Transverse colon (tissue), 4 donors: ENCODE measurements around the gene SFTPB. TPM values are rescaled to one million over a fixed set of nuclear protein-coding genes. Genes with fewer than 3 reads are reported as not detected.

ENCODE experiments used
- DNase-seq: peaks from one replicate; pipeline ENCODE4 v3.0.0-alpha.2; 2019
- H3K27ac ChIP-seq, 4 donors: fragments of 200-600 bp; sonication (generic); 2 replicates each; pipeline ENCODE4 v1.5.1; 2016 to 2018; ENCODE audit warnings: inconsistent platforms in 4 of 4
- H3K27me3 ChIP-seq: fragments of 200-600 bp; sonication (generic); 2 replicates; pipeline ENCODE4 v1.5.1; 2017; ENCODE audit warnings: inconsistent platforms
- H3K36me3 ChIP-seq, 4 donors: fragments of 200-600 bp; sonication (generic); 2 replicates each; pipeline ENCODE4 v1.5.1; 2017 to 2019; ENCODE audit warnings: inconsistent platforms in 4 of 4
- H3K4me1 ChIP-seq, 4 donors: fragments of 200-600 bp; sonication (generic); 2 replicates each; pipeline ENCODE4 v1.5.1; 2017 to 2020; ENCODE audit warnings: inconsistent platforms in 4 of 4
- H3K4me3 ChIP-seq, 4 donors: fragments of 200-600 bp; sonication (generic); 1 replicate in 1 of 4; 2 replicates in 3 of 4; pipeline versions ENCODE4 v1.5.1 to v1.6.1; 2017 to 2019; ENCODE audit warnings: inconsistent platforms in 4 of 4
- H3K9me3 ChIP-seq, 2 donors: fragments of 200-600 bp; sonication (generic); 2 replicates each; pipeline ENCODE4 v1.5.1; 2017 to 2019; ENCODE audit warnings: inconsistent platforms in 2 of 2
- EP300 ChIP-seq: sonication (generic); formaldehyde crosslinking; IDR thresholded peaks from one replicate; pipeline ENCODE4 v1.6.1; 2017; ENCODE audit warnings: antibody characterized with exemption, low read depth
- POLR2A ChIP-seq: fragments of 450-650 bp; IDR thresholded peaks from one replicate; pipeline ENCODE4 v1.6.1; 2016; ENCODE audit warnings: antibody characterized with exemption, mild to moderate bottlenecking, moderate library complexity
- POLR2AphosphoS5 ChIP-seq, 3 donors: sonication (generic); formaldehyde crosslinking; IDR thresholded peaks; one replicate each; pipeline ENCODE4 v1.6.1; 2016; ENCODE audit warnings: antibody characterized with exemption in 3 of 3
- WGBS, 2 donors: methylation state at CpG; one replicate each; pipeline ENCODE4 v1.1.5; 2018; ENCODE audit warnings: low coverage in 1 of 2; 5-methylcytosine and 5-hydroxymethylcytosine counted together
- in situ Hi-C, 4 donors: fragments of 200-750 bp; cut with MboI; loops; one replicate each; pipeline versions ENCODE4 v1.15.0 to v1.15.1; 2017; ENCODE audit warnings: low sequenced_read_pairs in 3 of 4, low pct_ligation_motif_present in 1 of 4, low pct_unique_long_range_greater_than_20kb in 1 of 4
- intact Hi-C: fragments of 100-400 bp; cut with DNase I; formaldehyde crosslinking; loops from one replicate; pipeline ENCODE4 v1.15.1; 2023; ENCODE audit warnings: low total_unique reads
- total RNA-seq, 4 donors: library from RNA; depleted of rRNA; stranded (reverse); fragments of >200 nt; gene quantifications; one replicate each; pipeline ENCODE4 v1.1.0, GENCODE V29; 2016
- TF ChIP-seq, protein P1 (sequence below), 5 experiments: fragments of 200-600 bp in 3 of 5; fragments of 450-650 bp in 2 of 5; sonication (generic) in 3 of 5; IDR thresholded peaks; 1 replicate in 2 of 5; 2 replicates in 3 of 5; pipeline ENCODE4 v1.5.1; 2016 to 2017; ENCODE audit warnings: antibody characterized with exemption in 5 of 5, inconsistent platforms in 3 of 5, mild to moderate bottlenecking in 2 of 5, moderate library complexity in 1 of 5

The SFTPB gene
- total RNA-seq, 4 donors from 2014 or later = not detected

DNA sequence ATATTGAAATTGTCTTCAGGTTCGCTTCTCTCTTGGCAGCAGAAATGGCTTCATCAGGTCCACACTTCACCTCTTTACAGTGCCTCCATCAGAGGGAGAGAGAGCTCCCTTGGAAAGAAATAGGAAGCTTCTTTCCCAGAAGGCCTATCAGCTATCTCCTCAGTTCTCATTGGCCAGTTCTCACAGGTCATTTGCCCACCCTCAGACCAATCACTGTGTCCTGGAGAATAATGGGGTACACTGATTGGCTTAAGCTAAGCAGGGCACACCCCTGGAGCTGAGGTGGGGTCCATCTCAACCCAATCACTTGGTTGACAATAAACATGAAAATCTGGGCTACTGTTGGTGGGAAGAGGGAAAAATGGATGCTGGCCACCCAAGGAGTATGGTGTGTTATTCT is 31.3 kb upstream of the SFTPB start:
- intact Hi-C loops (no loop called here), in situ Hi-C loops (no loop called here)
- H3K36me3 ChIP-seq = no peaks in the 10 kb centered on the region
- no peak for DNase-seq
- TF ChIP-seq EP300 = no peak
- TF ChIP-seq POLR2AphosphoS5 (IDR thresholded peaks at IDR 0.05) = no peak
- TF ChIP-seq, protein P1, sequence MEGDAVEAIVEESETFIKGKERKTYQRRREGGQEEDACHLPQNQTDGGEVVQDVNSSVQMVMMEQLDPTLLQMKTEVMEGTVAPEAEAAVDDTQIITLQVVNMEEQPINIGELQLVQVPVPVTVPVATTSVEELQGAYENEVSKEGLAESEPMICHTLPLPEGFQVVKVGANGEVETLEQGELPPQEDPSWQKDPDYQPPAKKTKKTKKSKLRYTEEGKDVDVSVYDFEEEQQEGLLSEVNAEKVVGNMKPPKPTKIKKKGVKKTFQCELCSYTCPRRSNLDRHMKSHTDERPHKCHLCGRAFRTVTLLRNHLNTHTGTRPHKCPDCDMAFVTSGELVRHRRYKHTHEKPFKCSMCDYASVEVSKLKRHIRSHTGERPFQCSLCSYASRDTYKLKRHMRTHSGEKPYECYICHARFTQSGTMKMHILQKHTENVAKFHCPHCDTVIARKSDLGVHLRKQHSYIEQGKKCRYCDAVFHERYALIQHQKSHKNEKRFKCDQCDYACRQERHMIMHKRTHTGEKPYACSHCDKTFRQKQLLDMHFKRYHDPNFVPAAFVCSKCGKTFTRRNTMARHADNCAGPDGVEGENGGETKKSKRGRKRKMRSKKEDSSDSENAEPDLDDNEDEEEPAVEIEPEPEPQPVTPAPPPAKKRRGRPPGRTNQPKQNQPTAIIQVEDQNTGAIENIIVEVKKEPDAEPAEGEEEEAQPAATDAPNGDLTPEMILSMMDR (IDR thresholded peaks at IDR 0.05) = no peak
- no peak for TF ChIP-seq POLR2A
- WGBS, 2 donors = 96 to 100% methylated on average over 1 of the region's 1 CpG
- no peaks in the 10 kb centered on the region for H3K27me3 ChIP-seq
- H3K27ac ChIP-seq = no peak overlapping the region
- no peaks in the 10 kb centered on the region for H3K9me3 ChIP-seq
- H3K4me1 ChIP-seq = no peaks in the 10 kb centered on the region
- H3K4me3 ChIP-seq = no peak overlapping the region

DNA sequence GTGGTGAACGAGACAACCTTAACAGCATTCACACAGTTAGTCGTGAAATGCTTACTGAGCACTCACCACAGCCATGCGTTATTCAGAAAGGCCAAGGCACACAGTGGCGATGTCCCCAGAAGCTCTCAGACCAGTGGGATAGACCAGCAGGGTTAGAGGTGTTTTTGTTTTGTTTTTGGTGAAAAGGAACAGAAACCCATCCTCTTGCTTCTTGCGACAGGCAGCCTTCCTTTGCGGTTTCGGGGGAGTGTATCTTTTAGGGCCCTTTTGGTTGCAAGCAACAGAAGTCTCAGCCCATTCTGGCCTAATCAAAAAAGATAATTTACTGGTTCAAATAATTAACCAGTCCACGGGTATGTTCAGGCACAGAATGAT is 30.9 kb upstream of the SFTPB start:
- intact Hi-C loops = no loop called here
- 74 to 77% methylated on average over 7 to 8 of the region's 8 CpGs for WGBS, 2 donors
- in situ Hi-C loops = no loop called here
- TF ChIP-seq EP300 (no peak), POLR2A (no peak), POLR2AphosphoS5 (IDR thresholded peaks at IDR 0.05) (no peak)
- TF ChIP-seq, protein P1 (IDR thresholded peaks at IDR 0.05) = no peak
- H3K27me3 ChIP-seq = no peaks in the 10 kb centered on the region
- H3K4me1 ChIP-seq = no peaks in the 10 kb centered on the region
- no peak overlapping the region for H3K27ac ChIP-seq
- no peaks in the 10 kb centered on the region for H3K9me3 ChIP-seq
- no peak for DNase-seq
- no peak overlapping the region for H3K4me3 ChIP-seq
- H3K36me3 ChIP-seq = no peaks in the 10 kb centered on the region

DNA sequence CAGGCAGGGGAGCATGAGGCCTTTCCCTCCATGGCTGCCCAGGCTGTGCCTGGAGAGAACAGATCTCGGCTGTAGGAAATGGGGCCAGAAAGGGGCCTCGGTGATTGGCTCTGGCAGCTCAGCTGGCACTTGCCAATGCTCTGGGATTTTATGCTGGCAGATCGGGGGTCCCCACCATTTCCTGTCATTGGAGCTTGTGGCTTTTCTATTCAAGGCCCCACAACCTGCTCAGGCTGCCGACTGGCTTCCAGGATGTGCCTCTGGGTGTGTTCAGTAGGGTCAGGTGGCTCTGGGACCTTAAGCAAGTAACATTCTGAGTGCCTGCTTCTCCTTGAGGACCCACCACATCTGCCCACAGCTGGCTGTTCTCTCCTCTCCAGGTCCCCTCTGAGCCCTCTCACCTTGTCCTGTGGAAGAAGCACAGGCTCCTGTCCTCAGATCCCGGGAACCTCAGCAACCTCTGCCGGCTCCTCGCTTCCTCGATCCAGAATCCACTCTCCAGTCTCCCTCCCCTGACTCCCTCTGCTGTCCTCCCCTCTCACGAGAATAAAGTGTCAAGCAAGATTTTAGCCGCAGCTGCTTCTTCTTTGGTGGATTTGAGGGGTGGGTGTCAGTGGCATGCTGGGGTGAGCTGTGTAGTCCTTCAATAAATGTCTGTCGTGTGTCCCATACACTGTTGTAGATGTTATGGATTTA is 30.3 kb upstream of the SFTPB start:
- Histone ChIP-seq H3K9me3 (no peaks in the 10 kb centered on the region), H3K36me3 (no peaks in the 10 kb centered on the region), H3K27me3 (no peaks in the 10 kb centered on the region), H3K27ac (no peak overlapping the region), H3K4me1 (no peaks in the 10 kb centered on the region), H3K4me3 (no peak overlapping the region)
- TF ChIP-seq, protein P1 (IDR thresholded peaks at IDR 0.05) = no peak
- TF ChIP-seq EP300 (no peak), POLR2AphosphoS5 (IDR thresholded peaks at IDR 0.05) (no peak), POLR2A (no peak)
- intact Hi-C loops = no loop called here
- in situ Hi-C loops = no loop called here
- 72% methylated on average over 11 of the region's 11 CpGs; no CpG with 5 or more reads in 1 of the 2 donors for WGBS, 2 donors
- no peak for DNase-seq

DNA sequence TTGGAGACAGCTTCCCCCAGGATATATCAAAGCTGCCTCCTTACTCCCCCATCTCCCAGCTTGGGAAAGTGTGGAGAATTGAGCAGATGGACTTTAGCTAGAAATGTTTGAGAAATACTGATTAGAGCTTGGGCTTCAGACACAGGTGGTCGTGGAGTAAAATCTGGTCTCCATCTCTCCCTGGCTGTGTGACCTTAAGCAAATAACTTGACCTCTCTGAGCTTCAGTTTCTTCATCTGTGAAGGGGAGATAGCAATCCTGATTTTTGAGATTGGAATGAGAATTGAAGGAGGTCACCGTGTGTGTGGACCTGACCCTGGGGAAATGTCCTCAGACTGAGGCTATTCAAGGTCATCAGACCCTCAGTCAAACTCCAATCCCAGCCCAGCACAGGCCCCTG is 29.7 kb upstream of the SFTPB start:
- intact Hi-C loops (no loop called here), in situ Hi-C loops (no loop called here)
- TF ChIP-seq, protein P1 (IDR thresholded peaks at IDR 0.05) = no peak
- TF ChIP-seq POLR2AphosphoS5 (IDR thresholded peaks at IDR 0.05) = no peak
- no peaks in the 10 kb centered on the region for H3K27me3 ChIP-seq
- no peaks in the 10 kb centered on the region for H3K4me1 ChIP-seq
- H3K27ac ChIP-seq = no peak overlapping the region
- H3K9me3 ChIP-seq = no peaks in the 10 kb centered on the region
- H3K36me3 ChIP-seq = no peaks in the 10 kb centered on the region
- H3K4me3 ChIP-seq = no peak overlapping the region
- WGBS, 2 donors = 60 to 64% methylated on average over 1 to 2 of the region's 2 CpGs
- no peak for DNase-seq
